GM21825 (cell line): ENCODE data around the gene TTC28.
"Not testable (repeated sequence)": the region's sequence is repeated elsewhere in the genome, so short reads cannot be mapped to it uniquely, and the experiment has no call there.

Source experiments
- ATAC-seq: cut with Tn5 transposase; IDR thresholded peaks from one replicate; pipeline ENCODE4 v1.9.1; 2021; ENCODE audit warnings: mild to moderate bottlenecking, moderate library complexity; ENCODE audit not compliant: unreplicated experiment

The TTC28 gene

GRCh38 chr22:28679611-28680287 lies at the start of gene TTC28:
Gene TTC28 (minus strand): TSS chr22:28679840. CDS start chr22:28679723, 117 bp downstream.
- ATAC-seq, result not testable (repeated sequence)

DNA sequence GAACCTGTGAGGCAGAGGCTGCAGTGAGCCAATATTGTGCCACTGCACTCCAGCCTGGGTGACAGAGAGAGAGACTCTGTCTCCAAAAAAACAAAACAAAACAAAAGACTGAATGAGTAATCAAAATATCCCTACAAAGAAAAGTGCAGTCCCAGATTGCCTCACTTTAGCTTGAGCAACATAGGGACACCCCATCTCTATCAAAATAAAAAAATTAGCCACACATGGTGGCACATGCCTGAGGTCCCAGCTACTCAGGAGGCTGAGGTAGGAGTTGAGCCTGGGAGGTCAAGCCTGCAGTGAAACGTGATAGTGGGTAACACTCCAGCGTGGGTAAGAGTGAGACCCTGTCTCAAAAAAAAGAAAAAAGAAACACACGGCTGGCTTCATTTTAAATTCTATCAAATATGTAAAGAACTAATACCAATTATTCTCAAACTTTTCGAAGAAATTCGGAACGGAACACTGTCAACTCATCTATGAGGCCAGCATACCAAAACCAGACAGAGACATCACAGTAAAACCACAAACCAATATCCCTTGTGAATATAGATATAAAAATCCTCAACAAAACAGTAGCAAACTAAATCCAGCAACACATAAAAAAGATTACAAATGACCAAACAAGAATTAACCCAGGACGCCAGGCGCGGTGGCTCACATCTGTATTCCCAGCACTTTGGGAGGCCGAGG lies 49.1 kb upstream of the TTC28 start:
- ATAC-seq, result no peak

- ATAC-seq, result no peak
Measured at GRCh38 chr22:28728002-28728401, 48.4 kb upstream of the TTC28 start.

GRCh38 chr22:28718044-28718443 lies 38.4 kb upstream of the TTC28 start:
- no peak for ATAC-seq

GRCh38 chr22:28716686-28717085 lies 37.0 kb upstream of the TTC28 start:
- ATAC-seq, result no peak

DNA sequence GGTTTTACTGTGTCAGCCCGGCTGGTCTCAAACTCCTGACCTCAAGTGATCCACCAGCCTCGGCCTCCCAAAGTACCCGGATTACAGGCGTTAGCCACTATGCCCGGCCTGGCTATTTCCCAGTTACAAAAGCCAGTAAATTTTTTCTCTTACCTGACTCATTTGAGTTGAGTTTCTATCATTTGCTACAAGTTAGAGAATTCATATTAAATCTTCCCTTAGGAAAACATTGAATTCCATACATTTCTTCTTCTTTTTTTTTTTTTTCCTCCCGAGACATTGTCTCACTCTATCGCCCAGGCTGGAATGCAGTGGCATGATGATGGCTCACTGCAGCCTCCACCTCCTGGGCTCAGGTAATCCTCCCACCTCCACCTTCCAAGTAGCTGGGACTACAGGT lies 36.0 kb upstream of the TTC28 start:
- ATAC-seq, result no peak

GRCh38 chr22:28714043-28714628 lies 34.5 kb upstream of the TTC28 start:
- ATAC-seq, result no peak

DNA sequence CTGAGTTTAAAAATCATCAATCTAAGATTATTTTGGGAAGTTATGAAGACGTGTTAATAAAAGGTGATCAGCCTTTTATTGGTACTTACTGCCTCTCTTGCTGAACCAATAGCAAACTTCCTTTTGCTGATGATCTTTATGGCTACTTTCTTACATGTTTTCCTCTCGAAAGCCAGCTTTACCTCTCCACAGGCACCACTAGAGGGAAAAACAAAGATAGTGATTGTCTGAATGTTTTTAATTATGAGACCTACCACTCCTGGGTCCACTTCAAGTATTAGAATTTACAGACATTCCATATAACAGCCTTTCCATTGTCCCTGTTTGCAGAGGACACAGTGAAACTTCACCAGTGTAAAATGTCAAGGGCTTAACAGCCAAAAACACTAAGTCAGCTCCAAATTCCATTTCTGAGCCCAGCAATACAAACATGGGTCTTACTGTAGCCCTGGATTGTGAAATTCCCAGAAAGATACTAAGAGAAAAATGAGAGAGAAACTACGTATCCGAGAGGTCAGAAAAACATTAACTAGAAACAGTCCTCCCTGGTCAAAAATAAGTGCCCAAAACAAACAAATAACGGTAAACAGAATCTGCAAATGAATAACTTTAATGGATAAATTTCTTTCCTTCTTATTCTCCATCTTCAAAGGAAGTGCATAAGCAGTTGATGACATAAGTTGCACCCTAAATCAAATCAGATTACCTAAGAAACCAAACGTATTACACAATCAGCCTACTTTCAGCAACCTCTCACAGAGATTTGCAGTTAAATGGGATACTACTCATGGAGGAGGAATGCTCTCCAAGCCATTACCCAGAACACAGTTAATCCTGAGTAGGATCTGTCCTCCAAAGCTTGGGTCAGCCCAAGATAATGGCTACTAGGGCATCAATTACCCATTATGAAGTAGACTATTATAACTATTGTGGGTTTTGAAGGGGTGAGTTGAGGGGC lies 32.5 kb upstream of the TTC28 start:
- ATAC-seq, result no peak

GRCh38 chr22:28711341-28711740 lies 31.7 kb upstream of the TTC28 start:
- no peak for ATAC-seq

- no peak for ATAC-seq
Measured at GRCh38 chr22:28710576-28711191, 31.0 kb upstream of the TTC28 start.

DNA sequence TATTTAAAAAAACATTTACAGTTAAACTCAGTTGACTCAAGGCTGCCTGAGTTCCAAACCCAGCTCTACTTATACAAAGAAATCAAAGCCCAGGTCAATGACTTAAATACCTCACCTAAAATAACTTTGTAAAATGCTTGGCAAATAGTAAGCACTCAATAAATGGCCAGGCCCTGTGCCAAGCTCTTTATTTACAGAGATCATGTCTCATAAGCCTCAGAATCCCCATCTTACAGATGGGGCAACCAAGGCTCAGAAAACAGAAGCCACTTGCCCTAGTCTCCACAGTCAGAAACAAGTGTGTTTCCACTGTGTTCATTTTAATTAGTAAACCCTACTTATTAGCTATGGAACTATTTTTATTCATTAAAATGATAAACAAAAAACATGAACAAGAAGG lies 30.5 kb upstream of the TTC28 start:
- ATAC-seq, result no peak

GRCh38 chr22:28706845-28707244 lies 27.2 kb upstream of the TTC28 start:
- no peak for ATAC-seq

DNA sequence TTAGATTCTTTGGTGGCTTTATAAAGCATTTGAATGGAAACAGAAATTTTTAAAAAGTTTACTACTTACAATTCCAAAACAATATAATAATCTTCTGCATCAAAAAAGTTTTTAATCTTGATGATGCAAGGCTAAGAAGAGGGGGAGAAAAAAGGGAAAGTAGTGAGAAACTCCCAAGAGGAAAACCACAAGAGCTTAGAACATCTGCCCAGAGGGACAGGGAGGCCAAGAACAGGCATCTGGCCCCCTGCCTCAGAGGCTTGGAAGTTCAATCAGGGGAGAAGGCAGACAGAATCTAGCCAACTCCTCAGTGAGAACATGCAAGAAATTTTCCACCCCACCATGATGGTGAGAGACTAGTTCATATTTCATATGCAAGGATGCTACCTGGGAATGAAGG lies 23.8 kb upstream of the TTC28 start:
- ATAC-seq, result no peak

GRCh38 chr22:28702891-28703290 lies 23.3 kb upstream of the TTC28 start:
- ATAC-seq, result no peak

GRCh38 chr22:28693041-28693760 lies 13.6 kb upstream of the TTC28 start:
- not testable (repeated sequence) for ATAC-seq

- ATAC-seq, result not testable (repeated sequence)
Measured at GRCh38 chr22:28689796-28690195, 10.2 kb upstream of the TTC28 start.

GRCh38 chr22:28682966-28683365 lies 3.3 kb upstream of the TTC28 start:
- ATAC-seq, result not testable (repeated sequence)

DNA sequence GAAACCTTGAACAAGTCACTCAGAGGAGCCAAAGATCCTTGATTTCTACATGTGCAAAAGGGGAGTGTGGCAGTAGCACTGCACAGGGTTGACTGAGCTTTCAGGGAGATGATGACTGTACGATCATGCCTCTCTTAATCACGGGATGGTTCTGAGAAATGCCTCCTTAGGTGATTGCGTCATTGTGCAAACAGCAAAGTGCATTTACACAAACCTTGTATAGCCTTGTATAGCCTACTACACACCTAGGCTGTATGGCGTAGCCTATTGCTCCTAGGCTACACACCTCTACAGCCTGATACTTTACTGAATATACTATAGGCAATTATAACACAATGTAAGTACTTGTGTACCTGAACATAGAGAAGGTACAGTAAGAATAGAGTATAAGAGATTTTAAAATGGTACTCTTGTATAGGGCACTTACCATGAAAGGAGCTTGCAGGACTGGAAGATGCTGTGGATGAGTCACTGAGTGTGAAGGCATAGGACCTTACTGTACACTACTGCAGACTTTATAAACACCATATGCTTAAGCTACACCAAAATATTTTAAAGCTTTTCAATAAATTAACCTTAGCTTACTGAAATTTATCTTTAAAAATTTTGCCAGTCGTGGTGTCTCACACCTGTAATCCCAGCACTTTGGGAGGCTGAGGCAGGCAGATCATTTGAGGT lies 1.3 kb upstream of the TTC28 start:
- ATAC-seq, result not testable (repeated sequence)
